GM19240 (cell line): ENCODE results near the gene TOR1B.
A peak's percentile ranks its signal among the peaks of the same experiment; 100 is the strongest.

ENCODE experiments used
- DNase-seq: peaks from one replicate; pipeline ENCODE4 v3.0.0; 2011; ENCODE audit warnings: low spot score; ENCODE audit not compliant: insufficient read length

Gene TOR1B

GRCh38 chr9:129812385-129812784 lies 9.4 kb downstream of the TOR1B start:
- no peak for DNase-seq

- no peak for DNase-seq
These were observed 10.7 kb downstream of the TOR1B start for GRCh38 chr9:129813661-129814060.

DNA sequence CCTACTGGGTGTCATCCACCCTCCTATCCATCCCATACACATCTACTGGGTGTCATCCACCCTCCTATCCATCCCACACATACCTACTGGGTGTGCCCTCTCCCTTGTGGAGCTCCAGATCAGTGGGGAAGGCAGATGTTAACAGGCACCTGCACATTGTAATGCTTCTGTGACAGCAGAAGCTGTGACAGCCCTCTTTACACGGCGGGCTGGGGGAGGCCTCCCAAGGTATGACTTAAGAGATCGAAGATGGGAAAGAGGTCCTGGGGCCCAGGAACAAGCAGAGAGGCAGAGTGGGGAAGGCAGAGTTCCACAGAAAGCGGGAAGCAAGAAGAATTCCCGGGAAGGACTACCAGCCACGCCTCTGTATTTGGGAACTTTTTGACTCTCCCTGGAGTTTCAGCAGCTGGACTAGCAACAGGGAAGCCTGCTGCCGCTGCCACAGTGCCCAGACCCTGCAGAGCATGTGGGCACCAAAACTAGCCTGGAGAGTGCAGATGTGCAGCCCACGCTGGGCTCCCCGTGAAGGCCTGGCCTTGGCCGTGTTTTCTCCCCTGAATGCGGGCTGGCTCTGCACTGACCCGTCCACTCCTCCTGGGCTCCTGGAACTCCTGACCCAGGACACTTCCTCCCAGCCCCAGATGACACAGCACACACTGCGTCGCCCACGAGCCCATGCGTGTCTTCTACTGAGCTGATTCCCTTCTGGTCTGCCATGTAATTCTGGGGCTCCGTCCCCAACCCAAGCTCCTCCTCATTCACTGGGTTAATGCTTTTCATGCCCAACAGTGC lies 11.6 kb downstream of the TOR1B start:
- no peak for DNase-seq

DNA sequence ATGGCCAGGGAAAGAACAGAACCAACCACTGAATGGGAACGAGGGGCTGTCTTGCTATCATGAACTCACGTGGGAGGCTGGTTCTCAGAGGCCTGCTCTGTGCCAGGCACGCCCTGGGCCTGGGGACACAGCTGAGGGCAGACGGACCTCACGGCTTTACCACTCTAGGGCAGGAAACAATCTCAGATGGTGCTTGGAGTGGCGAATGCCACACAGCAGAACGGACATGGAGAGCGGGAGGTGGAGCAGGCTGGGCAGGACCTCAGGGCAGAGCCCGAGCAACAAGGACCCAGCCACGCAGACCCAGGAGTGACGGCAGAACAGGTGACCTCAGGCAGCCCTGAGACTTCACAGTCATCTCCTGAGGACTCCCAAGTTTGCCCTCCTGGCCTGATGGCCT lies 12.3 kb downstream of the TOR1B start:
- no peak for DNase-seq

DNA sequence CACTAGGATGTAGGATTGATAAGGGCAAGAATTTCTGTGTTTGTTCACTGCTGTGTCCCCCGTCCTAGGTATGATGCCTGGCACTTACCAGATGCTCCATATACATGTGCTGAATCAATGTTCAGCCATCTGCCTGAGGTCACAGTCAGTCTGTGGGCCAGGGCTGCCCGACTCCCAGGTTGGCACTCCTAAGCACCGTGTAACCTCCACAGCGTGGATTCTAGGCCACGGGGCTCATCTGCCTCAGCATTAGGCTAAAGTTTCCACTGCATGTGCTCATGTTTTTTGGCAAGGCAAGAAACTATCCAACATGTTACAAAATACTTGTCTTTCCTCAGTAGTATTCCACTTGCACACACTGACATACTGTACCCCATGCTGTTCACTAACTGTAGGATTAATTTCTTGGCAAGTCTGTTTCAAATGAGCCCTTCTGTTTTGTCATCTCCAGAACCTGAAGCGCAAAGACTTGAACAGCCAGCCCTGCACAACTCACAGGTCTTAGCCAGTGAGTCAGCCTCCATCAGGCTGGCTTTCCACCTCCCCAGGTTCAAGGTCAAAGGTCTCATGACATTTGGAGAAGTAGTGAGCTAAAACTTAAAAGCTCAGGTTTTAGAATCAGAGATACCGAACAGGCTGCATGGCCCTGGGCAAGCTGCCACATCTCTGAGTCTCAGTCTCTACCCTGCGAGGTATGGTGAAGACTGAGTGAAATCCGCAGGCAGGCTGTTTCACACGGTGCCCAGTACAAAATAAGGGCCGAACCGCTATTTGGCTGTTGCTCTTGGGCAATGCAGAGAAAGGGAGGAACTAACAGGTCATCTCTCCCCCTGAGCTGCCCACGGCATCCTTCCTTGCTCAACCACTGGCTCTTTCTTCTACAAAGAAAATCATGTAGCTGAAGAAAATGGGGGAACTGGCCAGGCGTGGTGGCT lies 13.8 kb downstream of the TOR1B start:
- no peak for DNase-seq

DNA sequence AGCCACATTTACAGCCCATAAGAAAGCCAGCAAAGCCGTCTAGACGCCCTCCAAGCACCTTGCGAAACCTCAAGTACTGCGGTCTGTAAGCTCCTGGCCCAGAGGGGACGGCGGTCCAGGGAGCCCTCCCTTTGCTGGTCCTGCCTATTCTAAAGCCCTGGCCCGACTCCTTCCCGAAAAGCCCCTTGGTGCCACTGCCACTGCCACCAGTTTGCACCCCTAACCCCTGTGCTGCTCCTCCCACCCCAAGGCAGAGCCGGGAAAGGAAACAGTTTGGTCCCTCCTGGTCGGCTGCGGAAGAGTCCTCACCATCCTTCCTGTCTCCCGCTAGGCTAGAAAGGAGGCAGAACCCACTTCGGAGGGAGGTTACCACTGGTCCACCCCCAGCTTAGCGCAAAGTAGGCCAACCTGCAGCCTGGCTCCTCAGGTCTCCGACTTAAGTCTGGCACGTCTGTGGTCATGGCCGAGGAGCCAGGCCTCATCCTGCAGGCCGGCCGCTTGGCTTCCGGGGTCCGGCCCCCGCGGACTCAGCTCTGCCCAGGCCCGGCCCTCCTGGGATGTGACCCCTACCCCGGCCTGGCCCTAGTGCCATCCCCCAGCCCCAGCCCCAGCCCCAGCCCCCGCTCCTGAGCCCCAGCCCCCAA lies 20.0 kb downstream of the TOR1B start:
- no peak for DNase-seq

DNA sequence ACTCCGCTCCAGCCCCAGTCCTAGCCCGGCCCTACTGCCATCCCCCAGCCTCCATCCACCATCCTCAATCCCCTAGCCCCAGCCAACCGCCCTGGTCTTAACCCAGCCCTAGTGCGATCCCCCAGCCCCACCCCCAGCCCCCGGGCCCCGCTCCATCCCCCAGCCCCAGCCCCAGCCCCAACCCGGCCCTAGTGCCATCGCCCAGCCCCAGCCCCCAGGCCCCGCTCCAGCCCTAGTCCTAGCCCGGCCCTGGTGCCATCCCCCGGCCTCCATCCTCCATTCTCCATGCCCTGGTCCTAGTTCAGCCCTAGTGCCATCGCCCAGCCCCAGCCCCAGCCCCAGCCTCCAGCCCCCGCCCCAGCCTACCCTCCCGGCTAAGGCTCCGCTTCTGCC lies 20.6 kb downstream of the TOR1B start:
- no peak for DNase-seq

GRCh38 chr9:129823935-129824601 lies 21.1 kb downstream of the TOR1B start, which contains the start of gene TOR1A:
TSS of gene TOR1A (minus strand) at chr9:129824136. CDS start at chr9:129824085, 51 bp downstream.
- DNase-seq: peak; percentile 87

DNA sequence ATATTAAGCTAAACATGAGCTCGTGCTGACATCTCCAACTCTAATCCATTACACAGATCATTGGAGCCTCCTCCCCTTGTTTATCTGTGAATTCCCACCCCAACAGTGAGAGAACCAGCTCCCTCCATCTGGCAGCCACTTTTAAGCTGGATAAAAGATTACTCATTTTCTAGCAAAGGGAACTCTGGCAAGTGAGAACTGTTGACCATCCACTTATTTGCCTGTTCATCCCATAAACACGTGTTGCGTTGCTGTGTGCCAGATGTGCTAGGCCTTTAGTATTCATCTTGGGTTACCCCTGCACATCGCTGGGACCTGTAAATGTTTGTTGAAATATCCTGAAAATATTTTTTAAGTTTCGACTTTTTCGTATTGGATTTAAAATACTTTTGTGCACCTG lies 23.4 kb downstream of the TOR1B start:
- no peak for DNase-seq

GRCh38 chr9:129826759-129827158 lies 23.8 kb downstream of the TOR1B start:
- DNase-seq: no peak

DNA sequence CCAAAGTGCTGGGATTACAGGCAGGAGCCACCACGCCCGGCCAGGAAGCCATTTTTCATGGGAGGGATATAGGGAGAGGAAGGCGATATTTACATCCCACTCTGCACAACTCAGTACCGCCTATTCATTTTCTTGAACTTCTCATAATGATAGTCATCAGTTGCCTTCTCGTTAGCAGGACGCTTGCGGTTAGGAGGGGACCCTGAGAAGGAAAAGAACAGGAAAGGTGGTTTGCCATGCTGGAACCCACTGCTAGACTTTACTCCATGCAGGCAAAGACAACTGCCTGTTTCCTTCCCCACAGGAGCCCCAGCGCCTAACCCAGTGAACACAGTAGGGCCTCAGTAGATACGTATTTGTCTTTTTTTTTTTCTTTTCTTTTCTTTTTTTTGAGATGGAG lies 25.1 kb downstream of the TOR1B start:
- no peak for DNase-seq

DNA sequence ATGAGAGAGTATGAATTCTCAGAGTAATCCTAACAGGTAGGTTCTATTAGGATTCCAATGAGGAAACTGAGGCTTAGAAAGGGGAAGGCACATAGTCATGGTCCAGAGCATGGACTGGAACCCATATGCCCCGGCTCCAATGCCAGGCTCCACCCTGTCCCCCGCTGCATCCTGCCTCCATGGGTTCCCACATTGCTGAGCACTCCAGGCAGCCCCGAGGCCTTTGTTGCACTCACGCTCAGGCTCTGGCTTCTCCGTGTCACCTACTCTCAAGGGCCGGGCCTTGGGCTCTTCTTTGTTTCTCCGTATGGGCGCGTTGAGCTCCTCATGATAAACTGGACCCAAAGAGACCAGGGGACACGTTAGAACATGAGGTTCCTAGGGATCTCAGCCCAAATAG lies 26.0 kb downstream of the TOR1B start:
- no peak for DNase-seq

DNA sequence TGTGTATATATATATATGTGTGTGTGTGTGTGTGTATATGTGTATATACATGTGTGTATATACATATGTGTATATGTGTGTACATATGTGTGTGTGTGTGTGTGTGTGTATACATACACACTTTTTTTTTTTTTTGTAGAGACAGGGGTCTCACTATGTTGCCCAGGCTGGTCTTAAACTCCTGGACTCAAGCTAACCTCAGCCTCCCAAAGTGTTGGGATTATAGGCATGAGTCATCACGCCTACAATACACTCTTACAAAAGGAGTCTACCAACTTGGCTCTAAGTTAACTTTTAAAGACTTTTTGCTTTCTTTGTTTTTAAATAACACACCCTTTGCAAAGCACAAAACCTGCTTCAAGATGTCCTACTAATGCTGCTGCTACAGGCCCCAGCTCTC lies 30.0 kb downstream of the TOR1B start:
- DNase-seq: no peak

DNA sequence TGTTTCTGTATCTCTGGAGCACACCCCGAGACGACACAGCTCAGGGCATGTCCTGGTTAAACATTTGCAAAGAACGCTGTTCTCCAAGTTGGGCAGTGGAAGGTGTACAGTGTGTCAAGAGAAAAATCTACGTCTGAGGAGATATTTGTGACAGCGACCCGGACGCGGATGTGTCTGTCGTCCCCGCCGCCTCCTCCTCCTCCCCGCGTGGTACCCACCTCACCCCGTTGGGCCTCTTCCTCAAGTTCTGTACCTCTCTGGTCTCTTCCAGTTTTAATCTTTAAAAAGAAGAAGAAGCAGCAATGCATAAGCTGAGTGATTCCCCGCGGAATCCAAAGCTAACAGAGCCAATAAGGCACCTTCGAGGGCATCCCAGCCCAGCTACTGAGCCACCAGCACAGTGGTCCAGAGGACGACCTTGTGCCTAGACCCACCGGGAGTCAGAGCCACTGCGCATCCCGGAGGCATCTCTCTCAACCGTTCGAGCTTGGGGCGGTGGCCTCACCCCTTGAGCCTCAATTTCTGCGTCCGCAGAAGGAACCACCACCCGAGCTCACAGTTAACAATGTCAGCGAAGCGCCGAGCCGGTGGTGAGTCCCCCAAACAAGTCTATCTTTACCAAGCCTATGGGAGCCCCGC lies 31.6 kb downstream of the TOR1B start:
- DNase-seq: no peak

- peak; percentile 94 for DNase-seq
These were observed 32.3 kb downstream of the TOR1B start, which contains the start of the genes C9orf78 and USP20 for GRCh38 chr9:129835128-129835859. TSS of gene C9orf78 (minus strand) at chr9:129835275. CDS start at chr9:129835221, 54 bp downstream. TSS of gene USP20 (plus strand) at chr9:129835458. CDS start at chr9:129852556, 17,098 bp downstream.

- DNase-seq: no peak
These were observed 32.9 kb downstream of the TOR1B start for GRCh38 chr9:129835860-129836223.

DNA sequence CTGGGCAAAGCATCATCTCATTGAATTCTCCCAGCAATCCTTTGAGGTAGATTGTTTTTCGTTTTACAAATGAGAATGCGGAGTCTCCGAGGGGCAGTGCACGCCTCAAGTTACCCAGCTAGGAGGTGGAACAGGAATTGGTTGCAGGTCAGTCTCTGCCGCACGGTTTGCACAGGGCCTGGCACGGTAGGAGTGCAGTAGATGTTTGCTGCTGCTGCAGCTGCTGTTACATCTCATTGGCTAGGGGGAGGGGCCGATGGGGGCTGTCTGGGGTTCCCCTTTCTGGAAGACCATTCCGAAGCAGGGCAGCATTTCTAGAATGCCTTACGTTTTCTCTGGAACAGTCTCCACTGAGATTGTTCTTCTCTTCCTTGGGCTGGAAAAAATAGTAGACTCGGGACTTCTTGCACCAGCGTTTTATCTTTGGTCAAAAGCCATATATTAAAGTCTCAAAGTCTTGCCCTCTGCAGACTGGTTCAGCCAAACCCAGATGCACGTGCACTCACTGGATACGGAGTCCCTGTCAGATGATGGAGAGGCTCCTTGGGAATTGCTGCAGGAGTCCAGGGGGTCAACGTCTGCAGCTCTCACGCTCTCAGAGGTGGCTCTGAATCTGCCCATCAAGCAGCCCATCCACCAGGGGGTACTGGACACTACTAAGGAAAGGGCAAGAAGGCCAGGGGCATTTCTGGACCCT lies 33.5 kb downstream of the TOR1B start:
- no peak for DNase-seq

DNA sequence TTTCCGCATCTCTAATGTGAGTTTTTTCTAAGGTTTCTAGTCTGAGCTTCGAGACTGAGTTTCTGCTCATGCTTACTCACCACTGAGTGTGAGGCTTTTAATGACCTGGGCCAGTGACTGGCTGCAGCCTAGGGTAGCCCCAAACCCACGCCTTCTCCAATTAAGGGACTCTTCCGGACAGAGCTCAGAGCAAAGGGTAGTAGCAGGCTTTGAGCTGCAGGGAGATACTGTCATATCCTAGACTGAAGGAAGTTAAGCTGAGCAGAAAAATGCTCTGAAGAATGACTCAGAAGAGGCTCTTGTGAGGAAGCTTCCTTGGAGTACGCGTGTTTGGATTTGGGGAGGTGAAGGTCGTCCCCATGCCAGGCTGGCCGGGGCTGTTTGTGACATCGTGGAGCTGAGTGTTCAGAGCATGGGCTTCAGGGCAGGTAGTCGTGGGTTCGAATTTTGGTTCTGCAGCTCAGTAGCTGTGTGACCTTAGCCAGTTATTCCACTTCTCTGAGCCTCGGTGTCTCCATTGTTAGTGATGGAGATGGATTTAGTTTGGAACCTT lies 35.8 kb downstream of the TOR1B start:
- no peak for DNase-seq
